ENCODE data around the gene MRPS2.
"Not testable (repeated sequence)": the region's sequence is repeated elsewhere in the genome, so short reads cannot be mapped to it uniquely, and the experiment has no call there.

The MRPS2 gene

DNA sequence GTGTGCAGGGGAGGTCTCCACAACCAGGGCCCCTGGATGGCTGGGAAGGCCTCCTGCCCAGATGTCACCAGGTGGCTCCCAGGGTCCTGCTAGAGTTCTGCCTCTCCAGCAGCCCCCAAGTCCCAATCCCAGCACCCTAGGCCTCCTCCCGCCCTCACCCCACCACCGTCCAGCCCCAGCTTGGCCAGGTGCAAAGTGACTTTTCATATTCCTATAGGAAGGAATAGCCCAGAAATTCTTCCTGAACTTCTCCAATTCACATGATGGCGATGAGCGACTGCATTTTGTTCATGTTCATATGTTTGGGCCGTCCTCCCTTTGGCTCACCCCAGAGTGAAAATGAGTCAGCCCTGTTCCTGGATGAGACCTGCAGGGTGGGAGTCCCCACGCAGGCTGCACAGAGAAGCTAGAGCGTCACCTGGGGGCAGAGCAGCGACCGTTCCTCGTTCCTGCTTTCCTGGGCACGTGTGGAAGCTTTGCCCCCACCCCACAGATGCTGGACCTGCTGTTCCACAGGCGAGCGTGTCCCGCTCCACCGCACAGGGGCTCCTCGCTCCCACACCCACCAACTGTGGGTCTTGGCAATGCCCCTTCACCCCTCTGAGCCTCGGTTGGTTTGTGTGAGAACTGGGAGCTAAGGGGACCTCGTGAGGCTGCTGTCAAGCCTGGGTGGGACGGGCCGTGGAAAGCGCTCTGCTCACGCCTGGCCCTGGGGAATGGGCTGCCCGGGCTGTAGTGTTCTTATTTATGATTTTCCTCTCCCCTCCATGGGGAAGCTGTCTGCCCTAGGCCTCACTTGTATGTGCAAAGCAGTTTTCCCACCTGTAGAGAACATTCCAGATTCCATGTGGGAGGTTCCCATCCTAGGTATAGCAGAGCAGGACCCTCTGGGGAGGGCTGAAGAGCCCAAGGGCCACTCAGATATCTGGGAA is 6.9 kb downstream of the MRPS2 start:
- H3K4me3 ChIP-seq (ENCODE audit: insufficient read depth, low read depth, low read length), result no peak overlapping the region
- WGBS, 2 experiments, result 91 to 94% methylated on average over 23 of the region's 23 CpGs
- no peaks in the 10 kb centered on the region for H3K27me3 ChIP-seq (ENCODE audit: control insufficient read depth, insufficient read depth, low read length, poor library complexity, severe bottlenecking)
- no peaks in the 10 kb centered on the region for H3K9me3 ChIP-seq (ENCODE audit: control insufficient read depth, low read length)
- H3K4me1 ChIP-seq (ENCODE audit: control insufficient read depth, insufficient read depth, low read length), result peaks cover 9% of the 10 kb centered on the region
- peaks cover 14% of the 10 kb centered on the region for H3K36me3 ChIP-seq (ENCODE audit: control insufficient read depth, insufficient read depth, low read length)
- H3K27ac ChIP-seq (ENCODE audit: insufficient read depth, low read depth, low read length, poor library complexity, severe bottlenecking), result no peak overlapping the region

GRCh38 chr9:135508211-135508820 is 7.8 kb downstream of the MRPS2 start:
- Histone ChIP-seq H3K27me3 (ENCODE audit: control insufficient read depth, insufficient read depth, low read length, poor library complexity, severe bottlenecking) (no peaks in the 10 kb centered on the region), H3K27ac (ENCODE audit: insufficient read depth, low read depth, low read length, poor library complexity, severe bottlenecking) (no peak overlapping the region), H3K9me3 (ENCODE audit: control insufficient read depth, low read length) (no peaks in the 10 kb centered on the region), H3K36me3 (ENCODE audit: control insufficient read depth, insufficient read depth, low read length) (peaks cover 9% of the 10 kb centered on the region), H3K4me3 (ENCODE audit: insufficient read depth, low read depth, low read length) (no peak overlapping the region), H3K4me1 (ENCODE audit: control insufficient read depth, insufficient read depth, low read length) (peaks cover 9% of the 10 kb centered on the region)
- 92 to 93% methylated on average over 9 of the region's 9 CpGs for WGBS, 2 experiments

- H3K27me3 ChIP-seq (ENCODE audit: control insufficient read depth, insufficient read depth, low read length, poor library complexity, severe bottlenecking), result no peaks in the 10 kb centered on the region
- H3K27ac ChIP-seq (ENCODE audit: insufficient read depth, low read depth, low read length, poor library complexity, severe bottlenecking), result no peak overlapping the region
- H3K36me3 ChIP-seq (ENCODE audit: control insufficient read depth, insufficient read depth, low read length), result no peaks in the 10 kb centered on the region
- 80% methylated on average over 2 of the region's 2 CpGs; no CpG with 5 or more reads in 1 of the 2 experiments for WGBS, 2 experiments
- H3K4me1 ChIP-seq (ENCODE audit: control insufficient read depth, insufficient read depth, low read length), result peaks cover 9% of the 10 kb centered on the region
- H3K4me3 ChIP-seq (ENCODE audit: insufficient read depth, low read depth, low read length), result no peak overlapping the region
- H3K9me3 ChIP-seq (ENCODE audit: control insufficient read depth, low read length), result no peaks in the 10 kb centered on the region
These were observed 9.0 kb downstream of the MRPS2 start for GRCh38 chr9:135509458-135509857.

DNA sequence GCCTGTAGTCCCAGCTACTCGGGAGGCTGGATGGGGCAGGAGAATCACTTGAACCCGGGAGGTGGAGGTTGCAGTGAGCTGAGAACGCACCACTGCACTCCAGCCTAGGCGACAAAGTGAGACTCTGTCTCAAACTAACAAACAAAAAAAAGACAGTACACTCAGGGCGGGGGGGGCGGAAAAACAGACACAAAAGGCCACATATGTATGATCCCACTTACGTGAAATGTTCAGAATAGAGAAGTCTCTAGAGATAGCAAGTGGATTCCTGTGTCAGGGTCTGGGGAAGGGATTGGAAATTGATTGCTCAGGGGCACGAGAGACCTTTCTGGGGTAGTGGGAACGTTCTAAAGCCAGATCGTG is 11.7 kb downstream of the MRPS2 start:
- H3K4me3 ChIP-seq (ENCODE audit: insufficient read depth, low read depth, low read length), result no peak overlapping the region
- no peaks in the 10 kb centered on the region for H3K36me3 ChIP-seq (ENCODE audit: control insufficient read depth, insufficient read depth, low read length)
- H3K27ac ChIP-seq (ENCODE audit: insufficient read depth, low read depth, low read length, poor library complexity, severe bottlenecking), result no peak overlapping the region
- no peaks in the 10 kb centered on the region for H3K4me1 ChIP-seq (ENCODE audit: control insufficient read depth, insufficient read depth, low read length)
- H3K27me3 ChIP-seq (ENCODE audit: control insufficient read depth, insufficient read depth, low read length, poor library complexity, severe bottlenecking), result no peaks in the 10 kb centered on the region
- WGBS, 2 experiments, result 92 to 94% methylated on average over 10 of the region's 10 CpGs
- H3K9me3 ChIP-seq (ENCODE audit: control insufficient read depth, low read length), result no peaks in the 10 kb centered on the region

DNA sequence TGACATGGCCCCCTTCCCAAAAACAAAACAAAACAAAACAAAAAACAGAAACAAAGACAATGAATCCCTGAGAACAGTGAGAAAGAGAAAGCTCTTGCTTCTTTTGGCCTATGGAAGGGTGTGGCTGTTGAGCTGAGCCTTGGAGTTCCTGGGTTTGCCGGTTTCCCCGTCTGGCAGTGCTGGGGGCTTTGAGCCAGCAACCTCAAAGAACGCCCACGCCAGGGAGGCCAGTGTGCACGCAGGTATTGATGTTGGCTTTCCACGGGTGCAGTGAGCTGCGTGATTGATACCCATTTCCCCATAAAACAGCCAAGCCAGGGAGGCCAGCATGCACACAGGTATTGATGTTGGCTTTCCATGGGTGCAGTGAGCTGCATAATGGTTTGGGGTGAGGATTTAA is 12.4 kb downstream of the MRPS2 start:
- H3K36me3 ChIP-seq (ENCODE audit: control insufficient read depth, insufficient read depth, low read length), result no peaks in the 10 kb centered on the region
- no peaks in the 10 kb centered on the region for H3K9me3 ChIP-seq (ENCODE audit: control insufficient read depth, low read length)
- 90 to 92% methylated on average over 7 of the region's 7 CpGs for WGBS, 2 experiments
- no peak overlapping the region for H3K27ac ChIP-seq (ENCODE audit: insufficient read depth, low read depth, low read length, poor library complexity, severe bottlenecking)
- no peak overlapping the region for H3K4me3 ChIP-seq (ENCODE audit: insufficient read depth, low read depth, low read length)
- no peaks in the 10 kb centered on the region for H3K4me1 ChIP-seq (ENCODE audit: control insufficient read depth, insufficient read depth, low read length)
- no peaks in the 10 kb centered on the region for H3K27me3 ChIP-seq (ENCODE audit: control insufficient read depth, insufficient read depth, low read length, poor library complexity, severe bottlenecking)

DNA sequence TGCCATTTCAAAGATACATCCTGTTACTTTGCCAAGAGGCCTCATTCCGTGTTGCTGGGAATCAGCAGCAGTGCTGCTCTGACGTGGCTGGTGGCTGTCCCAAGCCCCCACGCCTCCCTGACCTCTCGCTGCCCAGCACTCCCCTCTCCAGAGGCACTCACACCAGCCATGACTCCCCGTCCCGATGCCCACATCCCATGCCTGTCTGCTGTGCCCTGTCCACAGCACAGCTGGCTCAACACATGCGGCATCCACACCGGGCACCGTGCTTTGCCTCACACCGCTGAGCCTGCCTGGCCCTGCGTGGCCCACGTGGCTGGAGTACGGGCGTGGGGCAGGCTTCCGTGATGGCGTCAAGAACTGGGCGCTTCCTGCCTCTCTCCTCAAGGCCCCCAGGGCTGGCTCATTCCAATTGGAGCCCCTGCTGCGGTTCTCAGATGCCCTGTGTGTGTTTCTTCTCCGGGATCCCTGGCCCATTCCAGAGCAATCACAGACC is 12.9 kb downstream of the MRPS2 start:
- 92 to 93% methylated on average over 19 of the region's 19 CpGs for WGBS, 2 experiments
- Histone ChIP-seq H3K4me3 (ENCODE audit: insufficient read depth, low read depth, low read length) (no peak overlapping the region), H3K4me1 (ENCODE audit: control insufficient read depth, insufficient read depth, low read length) (no peaks in the 10 kb centered on the region)

DNA sequence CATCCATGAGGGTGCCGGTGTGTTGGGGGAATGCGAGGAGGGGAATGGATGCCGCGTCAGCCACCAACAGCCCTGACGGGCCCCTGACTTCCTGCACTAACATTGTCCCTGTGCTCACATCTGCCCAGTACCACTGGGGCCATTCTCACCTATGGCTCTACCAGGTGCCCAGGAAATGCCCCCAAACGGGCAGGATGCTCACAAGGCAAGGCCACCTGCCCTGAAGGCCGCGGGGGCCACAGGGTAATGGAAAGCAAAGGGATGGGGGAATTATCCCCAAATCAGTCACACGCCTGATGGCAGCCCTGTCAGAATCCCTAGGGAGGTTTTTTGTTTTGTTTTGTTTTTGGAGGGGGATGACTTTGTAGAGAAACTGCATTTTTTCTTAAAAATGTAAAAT is 13.4 kb downstream of the MRPS2 start:
- H3K9me3 ChIP-seq (ENCODE audit: control insufficient read depth, low read length); H3K4me3 ChIP-seq (ENCODE audit: insufficient read depth, low read depth, low read length); H3K27me3 ChIP-seq (ENCODE audit: control insufficient read depth, insufficient read depth, low read length, poor library complexity, severe bottlenecking); H3K36me3 ChIP-seq (ENCODE audit: control insufficient read depth, insufficient read depth, low read length); H3K27ac ChIP-seq (ENCODE audit: insufficient read depth, low read depth, low read length, poor library complexity, severe bottlenecking); H3K4me1 ChIP-seq (ENCODE audit: control insufficient read depth, insufficient read depth, low read length): not testable (repeated sequence)
- WGBS, 2 experiments, result 92 to 96% methylated on average over 9 of the region's 9 CpGs

More for the DNA sequence above, 12.9 kb downstream of the MRPS2 start:
- H3K27ac ChIP-seq (ENCODE audit: insufficient read depth, low read depth, low read length, poor library complexity, severe bottlenecking), result no peak overlapping the region
- no peaks in the 10 kb centered on the region for H3K9me3 ChIP-seq (ENCODE audit: control insufficient read depth, low read length)
- H3K36me3 ChIP-seq (ENCODE audit: control insufficient read depth, insufficient read depth, low read length), result no peaks in the 10 kb centered on the region
- no peaks in the 10 kb centered on the region for H3K27me3 ChIP-seq (ENCODE audit: control insufficient read depth, insufficient read depth, low read length, poor library complexity, severe bottlenecking)

DNA sequence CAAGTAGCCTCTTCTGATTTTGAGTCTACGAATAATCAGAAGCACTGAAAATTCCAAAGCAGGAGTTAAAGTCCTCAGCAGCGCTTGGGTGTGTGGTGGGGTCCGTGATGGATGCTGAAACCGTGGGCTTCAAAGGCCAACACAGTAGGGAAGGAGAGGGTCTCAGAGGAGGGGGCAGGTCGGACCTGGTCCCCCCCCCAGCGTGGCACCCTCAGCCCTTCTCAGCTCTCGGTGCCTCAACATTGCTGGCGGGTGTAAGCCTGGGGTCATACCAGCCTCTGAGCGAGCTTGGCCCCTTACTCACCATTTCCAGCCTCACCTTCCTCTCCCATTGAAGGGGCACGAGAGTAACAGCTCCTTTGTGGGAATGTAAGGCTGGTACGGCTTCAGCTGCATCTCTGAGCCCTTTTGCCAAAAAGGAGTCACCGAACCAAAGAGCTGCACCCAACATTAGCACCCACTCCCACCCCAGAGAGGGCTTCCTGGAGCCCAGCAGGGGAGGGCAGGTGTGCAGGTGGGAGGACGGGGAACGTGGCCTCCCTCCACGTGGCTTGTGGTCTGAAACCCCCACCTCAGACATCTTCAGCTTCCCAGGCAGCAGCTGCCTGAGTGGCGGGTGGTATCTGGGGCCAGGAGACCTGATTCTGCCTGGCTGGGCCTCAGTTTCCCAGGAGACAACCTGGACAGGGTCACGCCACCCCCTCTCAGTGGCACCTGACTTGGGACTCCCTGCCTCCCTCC is 14.0 kb downstream of the MRPS2 start:
- 91 to 92% methylated on average over 16 of the region's 17 CpGs for WGBS, 2 experiments
- no peaks in the 10 kb centered on the region for H3K4me1 ChIP-seq (ENCODE audit: control insufficient read depth, insufficient read depth, low read length)
- no peaks in the 10 kb centered on the region for H3K9me3 ChIP-seq (ENCODE audit: control insufficient read depth, low read length)
- no peaks in the 10 kb centered on the region for H3K36me3 ChIP-seq (ENCODE audit: control insufficient read depth, insufficient read depth, low read length)
- no peak overlapping the region for H3K27ac ChIP-seq (ENCODE audit: insufficient read depth, low read depth, low read length, poor library complexity, severe bottlenecking)
- no peaks in the 10 kb centered on the region for H3K27me3 ChIP-seq (ENCODE audit: control insufficient read depth, insufficient read depth, low read length, poor library complexity, severe bottlenecking)
- H3K4me3 ChIP-seq (ENCODE audit: insufficient read depth, low read depth, low read length), result no peak overlapping the region

GRCh38 chr9:135515083-135515951 is 14.8 kb downstream of the MRPS2 start:
- Histone ChIP-seq H3K36me3 (ENCODE audit: control insufficient read depth, insufficient read depth, low read length) (no peaks in the 10 kb centered on the region), H3K4me3 (ENCODE audit: insufficient read depth, low read depth, low read length) (no peak overlapping the region), H3K27ac (ENCODE audit: insufficient read depth, low read depth, low read length, poor library complexity, severe bottlenecking) (no peak overlapping the region), H3K27me3 (ENCODE audit: control insufficient read depth, insufficient read depth, low read length, poor library complexity, severe bottlenecking) (no peaks in the 10 kb centered on the region), H3K4me1 (ENCODE audit: control insufficient read depth, insufficient read depth, low read length) (no peaks in the 10 kb centered on the region), H3K9me3 (ENCODE audit: control insufficient read depth, low read length) (no peaks in the 10 kb centered on the region)
- 93% methylated on average over 31 of the region's 31 CpGs for WGBS, 2 experiments

All from ectodermal cell (in vitro differentiated cells).